Esophagus muscularis mucosa (tissue), 4 donors: Measurements from ENCODE around the gene CCDC188. TPM values are rescaled to one million over a fixed set of nuclear protein-coding genes. Genes with fewer than 3 reads are reported as not detected.

ENCODE experiments used
- DNase-seq: peaks from one replicate; pipeline ENCODE4 v3.0.0-alpha.2; 2017; ENCODE audit errors: extremely low spot score
- H3K27ac ChIP-seq, 4 donors: fragments of 200-600 bp; sonication (generic); replicated peaks in 1 of 4; 1 replicate in 3 of 4; 2 replicates in 1 of 4; pipeline ENCODE4 v1.5.1; 2016 to 2019; ENCODE audit warnings: mild to moderate bottlenecking in 1 of 4
- H3K27me3 ChIP-seq, 4 donors: fragments of 200-600 bp; sonication (generic); one replicate each; pipeline versions ENCODE4 v1.5.1 to v1.6.0; 2016 to 2019
- H3K36me3 ChIP-seq, 4 donors: fragments of 200-600 bp; sonication (generic); one replicate each; pipeline ENCODE4 v1.5.1; 2016 to 2019
- H3K4me1 ChIP-seq, 4 donors: fragments of 200-600 bp; sonication (generic); one replicate each; pipeline ENCODE4 v1.5.1; 2016 to 2019
- H3K4me3 ChIP-seq, 4 donors: fragments of 200-600 bp; sonication (generic); 1 replicate in 2 of 4; 2 replicates in 2 of 4; pipeline ENCODE4 v1.5.1; 2016 to 2019; ENCODE audit warnings: mild to moderate bottlenecking in 4 of 4, moderate library complexity in 1 of 4
- H3K9me3 ChIP-seq, 4 donors: fragments of 200-600 bp; sonication (generic); 1 replicate in 3 of 4; 2 replicates in 1 of 4; pipeline ENCODE4 v1.5.1; 2016 to 2019
- EP300 ChIP-seq: sonication (generic); formaldehyde crosslinking; IDR thresholded peaks from one replicate; pipeline ENCODE4 v1.6.1; 2017; ENCODE audit warnings: antibody characterized with exemption
- POLR2A ChIP-seq: fragments of 450-650 bp; IDR thresholded peaks from one replicate; pipeline ENCODE4 v1.6.1; 2017; ENCODE audit warnings: antibody characterized with exemption, moderate library complexity, mild to moderate bottlenecking, low read depth
- POLR2AphosphoS5 ChIP-seq, 2 donors: sonication (generic); formaldehyde crosslinking; IDR thresholded peaks; one replicate each; pipeline ENCODE4 v1.6.1; 2017; ENCODE audit warnings: antibody characterized with exemption in 2 of 2
- WGBS: methylation state at CpG from one replicate; pipeline ENCODE4 v1.1.5; 2018; 5-methylcytosine and 5-hydroxymethylcytosine counted together
- intact Hi-C: fragments of 100-400 bp; cut with DNase I; formaldehyde crosslinking; loops from one replicate; pipeline ENCODE4 v1.15.1; 2023
- total RNA-seq, 4 donors: library from RNA; depleted of rRNA; stranded (reverse); fragments of >200 nt; gene quantifications; one replicate each; pipeline versions ENCODE4 v1.1.0 to v1.2.1, GENCODE V29; 2016
- TF ChIP-seq, protein P1 (sequence below), 3 experiments: fragments of 200-600 bp in 2 of 3; fragments of 450-650 bp in 1 of 3; sonication (generic) in 2 of 3; IDR thresholded peaks; one replicate each; pipeline ENCODE4 v1.5.1; 2017 to 2019; ENCODE audit warnings: antibody characterized with exemption in 3 of 3, mild to moderate bottlenecking in 2 of 3, moderate library complexity in 1 of 3

CCDC188 gene
- total RNA-seq, 4 donors from 2014 or later, result 0.17 to 1.4 (median 0.64) TPM

DNA sequence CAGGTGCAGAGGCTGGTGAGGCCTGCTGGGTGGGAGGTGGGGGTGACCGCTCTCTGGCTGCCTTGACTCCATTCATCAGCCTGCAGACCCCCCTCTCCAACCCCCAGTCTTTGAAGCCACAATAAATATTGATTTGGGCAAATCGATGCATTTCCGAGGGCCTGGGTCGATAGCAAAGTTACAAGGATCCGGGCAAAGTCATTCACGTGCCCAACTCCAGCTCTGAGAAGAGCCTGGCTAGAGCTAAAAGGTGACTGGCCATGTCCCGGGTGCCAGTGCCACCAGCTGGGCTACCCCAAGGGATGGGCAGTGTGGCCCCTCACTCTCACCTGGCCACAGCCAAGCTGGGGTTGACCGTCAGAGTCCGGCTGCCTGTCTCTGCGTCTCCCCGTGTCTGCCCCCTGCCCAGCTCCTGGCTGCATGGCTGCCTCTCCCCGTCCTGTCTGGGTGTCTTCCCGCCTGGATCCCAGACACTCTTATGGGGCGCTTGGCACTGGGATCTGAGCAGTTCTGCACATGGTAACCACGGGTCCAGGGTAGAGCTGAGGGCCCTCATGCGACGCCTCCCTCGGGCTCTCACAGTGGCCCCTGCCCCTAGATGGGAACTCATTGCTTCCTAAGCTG lies 46.7 kb upstream of the CCDC188 start:
- intact Hi-C loops, result no loop called here
- Histone ChIP-seq H3K27me3 (peaks cover 0 to 10% (median 0%) of the 10 kb centered on the region in 4 donors), H3K4me1 (peaks cover 0 to 2% (median under 1%) of the 10 kb centered on the region in 4 donors), H3K9me3 (no peaks in the 10 kb centered on the region), H3K36me3 (no peaks in the 10 kb centered on the region), H3K4me3 (no peak overlapping the region), H3K27ac (no peak overlapping the region)
- 89% methylated on average over 16 of the region's 18 CpGs for WGBS
- no peak for TF ChIP-seq EP300
- DNase-seq, result no peak

DNA sequence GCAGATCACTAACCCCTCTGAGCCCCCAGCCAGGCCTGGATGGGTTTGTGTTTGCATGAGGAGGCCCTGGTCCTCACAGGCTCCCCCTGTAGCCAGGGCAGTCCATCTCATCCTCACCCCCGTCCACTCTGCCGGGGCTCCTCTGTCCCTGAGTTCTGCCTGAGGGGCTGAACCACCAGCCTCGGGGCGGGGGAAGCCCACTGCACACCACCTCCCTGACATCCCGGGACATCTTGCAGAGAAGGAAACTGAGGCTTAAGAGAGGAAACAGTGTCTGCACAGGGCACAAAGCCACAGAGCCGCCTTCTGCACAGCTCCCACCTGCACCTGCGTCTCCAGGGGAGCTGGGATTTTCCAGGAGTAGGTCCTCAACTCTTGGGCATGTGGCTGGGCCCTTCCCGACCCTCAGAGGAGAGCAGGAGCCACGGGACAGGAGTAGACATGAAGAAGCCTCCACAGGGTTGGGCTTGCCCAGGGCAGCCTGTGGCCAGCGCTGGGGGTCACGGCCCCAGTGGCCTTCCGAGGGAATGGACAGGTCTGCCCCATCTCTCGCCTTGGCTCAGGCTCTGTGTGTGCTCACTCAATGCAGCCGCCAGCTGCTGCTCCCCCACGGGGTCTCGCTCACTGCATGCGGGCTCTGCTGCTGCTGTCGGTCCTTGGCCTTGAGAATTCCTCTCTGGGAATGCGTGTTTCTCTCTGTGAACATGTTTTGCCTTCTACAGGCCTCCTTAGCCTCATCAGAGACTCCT lies 45.4 kb upstream of the CCDC188 start:
- Histone ChIP-seq H3K27ac (no peak overlapping the region), H3K4me3 (no peak overlapping the region), H3K27me3 (no peaks in the 10 kb centered on the region), H3K9me3 (no peaks in the 10 kb centered on the region), H3K4me1 (no peaks in the 10 kb centered on the region), H3K36me3 (no peaks in the 10 kb centered on the region)
- 77% methylated on average over 10 of the region's 19 CpGs for WGBS
- DNase-seq, result no peak
- no peak for TF ChIP-seq POLR2A
- TF ChIP-seq POLR2AphosphoS5 (IDR thresholded peaks at IDR 0.05), result no peak
- TF ChIP-seq, protein P1, sequence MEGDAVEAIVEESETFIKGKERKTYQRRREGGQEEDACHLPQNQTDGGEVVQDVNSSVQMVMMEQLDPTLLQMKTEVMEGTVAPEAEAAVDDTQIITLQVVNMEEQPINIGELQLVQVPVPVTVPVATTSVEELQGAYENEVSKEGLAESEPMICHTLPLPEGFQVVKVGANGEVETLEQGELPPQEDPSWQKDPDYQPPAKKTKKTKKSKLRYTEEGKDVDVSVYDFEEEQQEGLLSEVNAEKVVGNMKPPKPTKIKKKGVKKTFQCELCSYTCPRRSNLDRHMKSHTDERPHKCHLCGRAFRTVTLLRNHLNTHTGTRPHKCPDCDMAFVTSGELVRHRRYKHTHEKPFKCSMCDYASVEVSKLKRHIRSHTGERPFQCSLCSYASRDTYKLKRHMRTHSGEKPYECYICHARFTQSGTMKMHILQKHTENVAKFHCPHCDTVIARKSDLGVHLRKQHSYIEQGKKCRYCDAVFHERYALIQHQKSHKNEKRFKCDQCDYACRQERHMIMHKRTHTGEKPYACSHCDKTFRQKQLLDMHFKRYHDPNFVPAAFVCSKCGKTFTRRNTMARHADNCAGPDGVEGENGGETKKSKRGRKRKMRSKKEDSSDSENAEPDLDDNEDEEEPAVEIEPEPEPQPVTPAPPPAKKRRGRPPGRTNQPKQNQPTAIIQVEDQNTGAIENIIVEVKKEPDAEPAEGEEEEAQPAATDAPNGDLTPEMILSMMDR (IDR thresholded peaks at IDR 0.05), result no peak
- TF ChIP-seq EP300, result no peak
- intact Hi-C loops, result no loop called here

DNA sequence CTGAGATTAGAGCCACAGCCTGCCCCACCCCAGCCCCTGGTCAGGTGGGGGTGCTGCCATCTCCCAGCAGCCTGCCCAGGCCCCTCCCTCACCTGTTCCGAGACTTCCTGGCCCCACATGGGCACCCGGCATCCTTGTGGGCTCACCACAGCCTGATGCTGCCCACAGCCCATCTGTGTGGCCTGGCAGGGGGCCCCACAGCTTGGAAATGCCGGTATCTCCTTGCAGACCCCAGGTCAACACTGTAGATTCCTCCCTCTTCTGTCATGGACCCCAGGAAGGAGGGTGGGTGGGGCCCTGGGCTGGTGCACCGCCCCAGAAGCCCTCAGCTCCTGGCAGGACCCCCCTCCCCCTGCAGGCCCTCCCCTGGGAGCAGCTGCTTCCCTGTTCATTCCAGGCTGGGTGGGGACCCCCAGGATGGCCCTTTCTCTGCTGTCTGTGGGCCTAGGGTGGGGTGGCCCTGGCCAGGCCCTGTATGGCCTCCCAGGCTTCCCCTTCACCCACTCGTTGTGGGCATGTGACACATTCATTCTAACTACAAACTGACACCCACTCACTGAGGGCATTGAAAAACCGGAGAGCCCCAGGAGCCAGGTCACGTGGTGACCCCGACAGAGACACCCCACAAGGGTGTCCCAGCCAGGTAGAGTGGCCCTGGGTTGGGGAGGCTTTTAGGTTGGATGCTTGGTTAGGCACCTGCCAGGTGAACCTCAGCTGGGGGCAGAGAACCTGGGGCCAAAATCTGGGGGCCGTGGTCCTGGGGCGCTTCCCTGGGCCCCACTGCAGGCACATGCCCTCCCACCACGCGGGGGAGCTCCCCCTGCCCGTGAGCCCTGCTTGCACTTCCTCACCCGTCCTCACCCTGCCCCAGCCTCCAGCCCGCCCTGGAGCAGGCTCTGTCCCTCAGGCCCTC lies 44.1 kb upstream of the CCDC188 start:
- intact Hi-C loops, result no loop called here
- TF ChIP-seq POLR2AphosphoS5 (IDR thresholded peaks at IDR 0.05), result no peak
- TF ChIP-seq, protein P1 (IDR thresholded peaks at IDR 0.05), result no peak
- no peak for DNase-seq
- WGBS, result 77% methylated on average over 10 of the region's 15 CpGs
- Histone ChIP-seq H3K27me3 (no peaks in the 10 kb centered on the region), H3K4me3 (no peak overlapping the region), H3K36me3 (no peaks in the 10 kb centered on the region), H3K9me3 (no peaks in the 10 kb centered on the region), H3K4me1 (no peaks in the 10 kb centered on the region), H3K27ac (no peak overlapping the region)

DNA sequence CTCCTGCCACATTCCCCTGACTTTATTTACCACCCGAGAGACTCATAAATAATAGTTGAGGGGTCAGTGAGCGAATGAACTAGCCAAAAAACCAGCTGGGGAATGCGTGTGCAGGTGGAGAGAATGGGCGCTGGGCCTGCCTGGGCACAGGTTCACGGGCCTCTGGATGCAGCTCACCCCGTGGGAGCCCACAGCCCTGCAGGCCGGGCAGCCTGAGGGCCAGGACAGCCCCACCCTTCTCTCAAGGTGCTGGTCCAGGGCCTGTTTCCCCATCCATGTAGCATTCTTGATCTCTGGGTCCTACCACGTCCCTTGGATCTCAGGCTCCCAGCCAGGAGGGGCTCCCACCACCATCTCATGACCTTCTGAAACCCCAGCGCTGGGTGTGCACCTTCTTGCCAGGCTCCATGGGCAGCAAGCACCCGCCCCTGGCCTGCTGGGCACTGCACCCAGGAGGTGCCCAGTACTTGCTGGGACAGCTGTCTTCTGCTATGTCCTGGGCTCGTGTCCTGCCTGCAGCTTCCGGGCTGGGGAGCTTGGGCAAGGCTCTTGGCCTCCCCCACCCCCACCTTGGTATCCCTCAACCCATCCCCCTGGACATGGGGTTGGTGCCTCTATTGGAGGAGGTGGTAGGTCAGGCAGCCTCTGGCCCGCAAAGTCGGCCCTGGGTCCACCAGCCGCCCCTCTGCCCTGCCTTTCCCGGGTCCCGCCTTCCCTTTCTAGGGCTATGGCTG lies 43.1 kb upstream of the CCDC188 start:
- no peak overlapping the region for H3K27ac ChIP-seq
- no peaks in the 10 kb centered on the region for H3K27me3 ChIP-seq
- intact Hi-C loops, result no loop called here
- TF ChIP-seq POLR2AphosphoS5 (IDR thresholded peaks at IDR 0.05) (no peak), POLR2A (no peak), EP300 (no peak)
- TF ChIP-seq, protein P1 (IDR thresholded peaks at IDR 0.05), result no peak
- no peak overlapping the region for H3K4me3 ChIP-seq
- 78% methylated on average over 11 of the region's 17 CpGs for WGBS
- DNase-seq, result no peak
- no peaks in the 10 kb centered on the region for H3K36me3 ChIP-seq
- H3K4me1 ChIP-seq, result no peaks in the 10 kb centered on the region
- no peaks in the 10 kb centered on the region for H3K9me3 ChIP-seq
